Myocyte (in vitro differentiated cells): ENCODE data around the gene ADAM11. TPM values are rescaled to one million over a fixed set of nuclear protein-coding genes. Genes with fewer than 3 reads are reported as not detected.

Experiments
- DNase-seq: peaks from one replicate; pipeline ENCODE4 v3.0.0-alpha.2; 2012; ENCODE audit warnings: low read depth
- total RNA-seq: library from RNA; depleted of rRNA; stranded (reverse); fragments of >200 nt; gene quantifications from 2 replicates; pipeline ENCODE4 v1.2.3, GENCODE V29; 2014

ADAM11 gene
- total RNA-seq, 1 donor from 2014 or later: 0.16 TPM

DNA sequence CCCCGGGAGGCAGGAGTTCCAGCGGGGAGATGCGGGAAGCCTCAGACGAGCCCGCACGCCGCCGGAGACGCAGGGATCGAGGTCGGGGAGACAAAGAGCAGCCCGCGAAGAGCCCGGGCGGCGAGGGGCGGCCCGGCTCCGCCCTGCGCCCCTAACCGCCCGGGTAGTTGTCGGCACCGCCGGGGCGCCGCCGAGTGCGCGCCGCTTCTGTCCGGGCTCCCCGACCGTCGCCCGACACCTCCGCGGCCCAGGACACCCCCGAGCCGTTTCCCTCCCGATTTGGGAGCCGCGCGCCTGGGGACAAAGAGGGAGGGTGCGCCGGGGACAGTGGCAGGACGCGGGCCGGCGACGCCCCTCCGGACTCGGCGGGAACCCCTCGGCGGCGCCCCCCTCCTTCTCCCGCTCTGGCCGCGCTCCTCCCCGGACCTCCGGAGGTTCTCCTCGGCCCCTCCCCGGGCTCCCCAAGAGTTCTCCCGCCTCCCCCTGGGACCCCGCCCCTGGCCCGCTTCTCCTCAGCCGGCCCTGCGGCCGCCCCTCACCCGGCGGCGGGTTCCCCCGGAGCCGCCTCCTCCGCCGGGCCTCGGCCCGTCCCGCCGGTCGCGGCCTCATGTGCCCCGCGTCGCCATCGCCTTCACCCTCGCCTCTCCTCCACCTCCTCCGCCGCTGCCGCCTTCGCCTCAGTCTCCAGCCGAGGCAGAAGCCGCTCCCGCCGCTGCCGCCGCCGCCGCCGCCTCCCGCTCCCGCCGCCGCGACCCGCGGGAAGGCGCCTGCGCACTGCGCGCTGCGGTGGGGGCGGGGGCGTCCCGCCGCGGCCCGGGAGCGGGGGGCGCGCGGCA lies 71.0 kb downstream of the ADAM11 start, which contains the start of gene GJC1:
TSS of gene GJC1 (minus strand) at position 765 of the 836 bp plus-strand sequence. CDS start 24,470 bp downstream, outside the sequence.
- DNase-seq: peak; percentile 43

DNA sequence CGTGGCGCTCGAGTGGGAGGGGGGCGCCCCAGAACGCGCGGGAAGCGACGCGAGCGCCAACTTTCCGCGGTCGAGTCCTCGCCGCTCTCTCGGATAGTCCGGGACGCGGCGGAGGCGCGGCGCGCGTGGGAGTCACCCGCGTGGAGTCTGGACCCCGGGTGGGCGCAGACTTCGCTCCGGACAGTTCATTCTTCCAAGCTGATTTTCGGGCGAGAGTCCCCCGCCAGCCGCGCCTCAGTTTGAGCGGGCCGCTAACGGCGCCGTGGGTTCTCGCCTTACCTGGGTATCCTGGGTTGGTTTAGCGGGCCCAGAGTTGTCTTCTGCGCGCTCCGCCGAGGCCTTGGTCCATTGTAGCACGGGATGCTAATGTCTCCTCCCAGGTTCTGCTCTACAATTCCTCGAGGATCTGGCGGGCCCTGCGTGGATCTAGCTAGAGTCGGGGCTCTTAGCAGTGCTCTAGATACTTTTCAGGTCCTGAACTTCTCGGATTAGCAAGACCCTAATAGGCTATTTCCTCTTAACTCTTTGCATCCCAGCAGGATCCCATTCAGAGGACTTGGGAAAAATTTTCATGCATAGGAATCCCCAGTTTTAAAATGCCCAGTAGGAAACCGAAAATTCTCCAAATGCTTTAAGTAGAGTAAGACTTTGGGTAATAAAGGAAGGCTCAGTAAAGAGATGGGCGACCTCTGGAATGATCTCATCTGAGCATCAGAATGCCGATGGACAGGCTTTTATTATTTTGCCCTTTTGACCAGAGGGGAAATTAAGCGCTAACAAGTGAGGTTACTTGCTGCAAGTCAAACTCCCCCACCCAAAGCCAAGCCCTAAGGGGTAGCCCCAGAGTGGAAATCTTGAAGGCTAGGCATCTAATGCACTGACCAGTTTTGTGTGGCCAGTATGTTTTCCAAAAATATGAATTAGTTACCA lies 71.8 kb downstream of the ADAM11 start:
- DNase-seq: peak; percentile 25

DNA sequence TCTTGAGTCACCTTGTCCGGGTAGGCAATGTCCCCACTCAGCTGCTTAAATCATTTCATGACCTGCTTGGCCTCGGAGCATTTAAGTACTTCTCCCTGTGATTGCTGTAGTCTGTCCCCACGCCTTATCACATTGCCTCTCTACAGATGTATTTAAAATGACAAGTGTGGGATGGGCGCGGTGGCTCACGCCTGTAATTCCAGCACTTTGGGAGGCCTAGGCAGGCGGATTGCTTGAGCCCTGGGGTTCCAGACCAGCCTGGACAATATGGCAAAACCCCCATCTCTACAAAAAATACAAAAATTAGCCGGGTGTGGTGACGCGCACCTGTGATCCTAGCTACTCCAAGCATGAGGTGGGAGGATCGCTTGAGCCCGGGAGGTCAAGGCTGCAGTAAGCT lies 72.6 kb downstream of the ADAM11 start:
- no peak for DNase-seq

Other genes starting within 250 kb of the ADAM11 start
- 15.5 and 18.5 TPM in 2 replicates for gene FZD2, start 201.5 kb upstream of the ADAM11 start, total RNA-seq
- gene MEIOC, start 102.5 kb upstream of the ADAM11 start, total RNA-seq: 0.11 and 0.83 TPM in 2 replicates
- 60.9 and 69.7 TPM in 2 replicates for gene CCDC43, start 69.2 kb upstream of the ADAM11 start, total RNA-seq
- 2.4 and 4.6 TPM in 2 replicates for gene DBF4B, start 50.3 kb upstream of the ADAM11 start, total RNA-seq
- gene GJC1, start 71.3 kb downstream of the ADAM11 start, total RNA-seq: 8.2 and 8.5 TPM in 2 replicates
- not detected in 2 replicates for gene HIGD1B, start 88.9 kb downstream of the ADAM11 start, total RNA-seq
- 111 and 114 TPM in 2 replicates for gene EFTUD2, start 140.5 kb downstream of the ADAM11 start, total RNA-seq
- 0.68 and 2.3 TPM in 2 replicates for gene GFAP, start 156.5 kb downstream of the ADAM11 start, total RNA-seq
- 0.03 TPM in 1 of 2 replicates, not detected in the other for gene KIF18B, start 188.8 kb downstream of the ADAM11 start, total RNA-seq
- gene C1QL1, start 209.3 kb downstream of the ADAM11 start, total RNA-seq: 0.11 TPM in 1 of 2 replicates, not detected in the other